Colonic mucosa (tissue), 4 donors: ENCODE results near the gene TMC7. TPM values are rescaled to one million over a fixed set of nuclear protein-coding genes. Genes with fewer than 3 reads are reported as not detected.
A peak's percentile ranks its signal among the peaks of the same experiment; 100 is the strongest.

Experiments used
- DNase-seq: peaks from one replicate; pipeline ENCODE4 v3.0.0-alpha.2; 2020
- H3K27ac ChIP-seq: fragments of 200-600 bp; one replicate; pipeline ENCODE4 v1.8.0; 2021
- H3K27me3 ChIP-seq: fragments of 200-600 bp; one replicate; pipeline ENCODE4 v1.8.0; 2021
- H3K36me3 ChIP-seq: fragments of 200-600 bp; one replicate; pipeline ENCODE4 v1.8.0; 2021
- H3K4me1 ChIP-seq: fragments of 200-600 bp; one replicate; pipeline ENCODE4 v1.8.0; 2021; ENCODE audit warnings: mild to moderate bottlenecking
- H3K4me3 ChIP-seq: fragments of 200-600 bp; one replicate; pipeline ENCODE4 v1.8.0; 2021
- H3K9ac ChIP-seq, 2 donors: one replicate each; pipeline ENCODE4 v1.7.0; 2013; ENCODE audit warnings: control low read depth in 2 of 2, low read depth in 2 of 2, low read length in 2 of 2
- H3K9me3 ChIP-seq: fragments of 200-600 bp; one replicate; pipeline ENCODE4 v1.8.0; 2021
- CTCF ChIP-seq: fragments of 200-600 bp; IDR thresholded peaks from one replicate; pipeline ENCODE4 v1.8.0; 2022; ENCODE audit warnings: antibody characterized with exemption, mild to moderate bottlenecking
- intact Hi-C: fragments of 100-400 bp; cut with DNase I; formaldehyde crosslinking; loops from one replicate; pipeline ENCODE4 v1.14.1; 2022
- total RNA-seq, 2 donors: library from RNA; stranded (reverse); fragmentation: NEBNext Ultra II Directional in 1 of 2; extraction: Animal tissue kit (Norgen Biotek cat#: 25700) in 1 of 2; gene quantifications; one replicate each; pipeline ENCODE4 v1.2.1, GENCODE V29; 2021
- donor health status: healthy.
- donor health status: DM: no; HTN: no; CAD: no.
- donor health status: DM: no; HTN: no; CAD: no.

TMC7 gene
- total RNA-seq, 2 donors from 2014 or later = 10.0 to 10.6 TPM

GRCh38 chr16:19046062-19046461 is 62.3 kb downstream of the TMC7 start:
- H3K9ac ChIP-seq = no peak overlapping the region
- H3K9me3 ChIP-seq = no peaks in the 10 kb centered on the region
- H3K36me3 ChIP-seq = no peaks in the 10 kb centered on the region
- no peak for TF ChIP-seq CTCF
- DNase-seq = no peak
- no peaks in the 10 kb centered on the region for H3K27me3 ChIP-seq
- H3K4me3 ChIP-seq = no peak overlapping the region
- intact Hi-C loops = no loop called here
- H3K4me1 ChIP-seq = no peaks in the 10 kb centered on the region
- H3K27ac ChIP-seq = no peak overlapping the region

- H3K4me1 ChIP-seq = no peaks in the 10 kb centered on the region
- no peaks in the 10 kb centered on the region for H3K36me3 ChIP-seq
- H3K27me3 ChIP-seq = no peaks in the 10 kb centered on the region
- H3K9me3 ChIP-seq = no peaks in the 10 kb centered on the region
- no peak overlapping the region for H3K4me3 ChIP-seq
- no peak overlapping the region for H3K27ac ChIP-seq
- no peak for TF ChIP-seq CTCF
- H3K9ac ChIP-seq = no peak overlapping the region
- DNase-seq = no peak
- intact Hi-C loops = no loop called here
Observed at GRCh38 chr16:19062706-19063105, 79.0 kb downstream of the TMC7 start.

DNA sequence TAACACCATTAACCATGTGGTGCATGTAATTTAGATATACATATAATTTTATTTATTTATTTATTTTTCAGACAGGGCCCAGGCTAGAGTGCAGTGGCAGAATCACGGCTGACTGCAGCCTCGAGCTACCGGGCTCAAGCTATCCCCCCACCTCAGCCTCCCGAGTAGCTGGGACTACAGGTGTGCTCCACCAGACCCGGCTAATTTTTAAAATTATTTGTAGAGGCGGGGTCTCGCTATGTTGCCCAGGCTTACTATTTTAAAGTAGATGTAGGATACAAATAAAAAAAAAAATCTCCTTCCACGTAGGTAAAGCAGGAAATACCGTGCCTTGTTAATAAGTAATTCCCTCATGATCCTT is 83.2 kb downstream of the TMC7 start:
- intact Hi-C loops = no loop called here
- no peak for DNase-seq
- TF ChIP-seq CTCF = no peak

GRCh38 chr16:19067349-19068236 is 83.9 kb downstream of the TMC7 start, which contains the start of gene COQ7:
TSS of gene COQ7 (plus strand) at chr16:19067614. CDS start at chr16:19067665, 51 bp downstream.
- H3K9me3 ChIP-seq = no peaks in the 10 kb centered on the region
- DNase-seq = peak; percentile 98
- no peaks in the 10 kb centered on the region for H3K4me1 ChIP-seq
- TF ChIP-seq CTCF = no peak
- H3K36me3 ChIP-seq = no peaks in the 10 kb centered on the region
- peak within 1 kb of the TSS; percentile 88 to 93 for H3K9ac ChIP-seq
- intact Hi-C loops = no loop called here
- no peaks in the 10 kb centered on the region for H3K27me3 ChIP-seq
- H3K4me3 ChIP-seq = peak within 1 kb of the TSS; percentile 58
- H3K27ac ChIP-seq = peak within 1 kb of the TSS; percentile 97

More for the DNA sequence above, 83.2 kb downstream of the TMC7 start:
- Histone ChIP-seq H3K27me3 (no peaks in the 10 kb centered on the region), H3K9me3 (no peaks in the 10 kb centered on the region), H3K36me3 (no peaks in the 10 kb centered on the region), H3K9ac (peak overlapping the region in 1 of 2 donors; percentile 93), H3K4me1 (no peaks in the 10 kb centered on the region), H3K27ac (peak overlapping the region; percentile 97), H3K4me3 (peak overlapping the region; percentile 58)

DNA sequence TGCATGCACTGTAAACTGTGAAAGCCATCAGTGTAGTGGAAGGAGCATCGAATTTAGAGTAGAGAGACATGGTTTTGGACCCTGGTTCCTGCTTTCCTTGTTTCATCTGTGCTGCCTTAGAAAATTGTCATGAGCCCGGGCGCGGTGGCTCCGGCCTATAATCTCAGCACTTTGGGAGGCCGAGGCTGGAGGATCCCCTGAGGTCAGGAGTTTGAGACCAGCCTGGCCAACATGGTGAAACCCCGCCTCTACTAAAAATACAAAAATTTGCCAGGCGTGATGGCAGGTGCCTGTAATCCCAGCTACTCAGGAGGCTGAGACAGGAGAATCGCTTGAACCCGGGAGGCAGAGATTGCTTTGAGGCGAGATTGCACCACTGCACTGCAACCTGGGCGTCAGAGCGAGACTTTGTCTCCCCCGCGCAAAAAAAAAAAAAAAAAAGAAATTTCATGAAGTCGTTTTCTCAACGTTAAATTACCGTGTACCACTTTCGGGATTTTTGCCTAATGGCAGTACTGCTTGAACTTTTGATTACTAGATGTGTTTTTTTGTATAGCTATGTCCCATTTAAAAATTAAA is 84.6 kb downstream of the TMC7 start:
- H3K9ac ChIP-seq = peak overlapping the region; percentile 88 to 93
- TF ChIP-seq CTCF = no peak
- DNase-seq = no peak
- H3K27ac ChIP-seq = peak overlapping the region; percentile 97
- H3K4me1 ChIP-seq = no peaks in the 10 kb centered on the region
- no peaks in the 10 kb centered on the region for H3K27me3 ChIP-seq
- H3K9me3 ChIP-seq = no peaks in the 10 kb centered on the region
- intact Hi-C loops = no loop called here
- peak overlapping the region; percentile 58 for H3K4me3 ChIP-seq
- no peaks in the 10 kb centered on the region for H3K36me3 ChIP-seq
